K562 (cell line): ENCODE data around the gene CD99L2. TPM values are rescaled to one million over a fixed set of nuclear protein-coding genes. Genes with fewer than 3 reads are reported as not detected.

Experiments used
- ATAC-seq: fragments of 200-7000 bp; cut with Tn5 transposase; 3 replicates; pipeline ENCODE4 v1.9.1; 2020; ENCODE audit warnings: moderate library complexity
- BruUV-seq: library from RNA; stranded (reverse); fragments of 400-500 nt; replicated peaks from 2 replicates; lab custom pipeline; 2021; lab: Mats Ljungman, UMichigan
- CTCF ChIA-PET: fragments of 300-600 bp; formaldehyde crosslinking; extraction: SDS; loops from one replicate; lab custom pipeline; 2021; ENCODE audit warnings: low intra/inter-chr PET ratio; lab: Yijun Ruan, JAX
- POLR2A ChIA-PET: fragments of 300-600, 350-650 bp; sonication (Branson Sonifier 250); formaldehyde crosslinking; extraction: SDS; loops from one replicate; lab custom pipeline; 2021; ENCODE audit warnings: antibody characterized with exemption, inconsistent platforms; lab: Yijun Ruan, JAX
- DNase-seq, 4 experiments: peaks; one replicate each; pipeline versions ENCODE4 v3.0.0 to v3.0.0-alpha.2; 2011 to 2018; ENCODE audit warnings: low spot score in 3 of 4, mixed read lengths in 3 of 4; ENCODE audit errors: extremely low read depth in 1 of 4
- FAIRE-seq: peaks from 2 replicates; lab custom pipeline; 2011; peaks lifted over from hg19 to GRCh38; lab: Jason Lieb, UNC
- H2AFZ ChIP-seq: 2 replicates; pipeline ENCODE4 v1.6.0; 2011; ENCODE audit warnings: low read depth, low read length, control low read depth, inconsistent platforms
- H3K27ac ChIP-seq: fragments of 200-600 bp; 3 replicates; pipeline ENCODE4 v1.8.0; 2011; ENCODE audit warnings: low read depth, mild to moderate bottlenecking, control low read depth, inconsistent platforms, low read length, moderate library complexity, mixed read lengths; ENCODE audit errors: extremely low read depth
- H3K27me3 ChIP-seq, 2 experiments: fragments of 300-600 bp in 1 of 2; 2 replicates in 1 of 2; 3 replicates in 1 of 2; pipeline versions ENCODE4 v1.6.0 to v1.8.0; 2011; ENCODE audit warnings: inconsistent platforms in 2 of 2, low read length in 2 of 2, mild to moderate bottlenecking in 1 of 2, mixed read lengths in 1 of 2, moderate library complexity in 1 of 2; ENCODE audit not compliant: control insufficient read depth in 2 of 2, insufficient read depth in 2 of 2
- H3K36me3 ChIP-seq: fragments of 300-600 bp; 3 replicates; pipeline ENCODE4 v1.8.0; 2011; ENCODE audit warnings: mild to moderate bottlenecking, low read length, inconsistent platforms; ENCODE audit not compliant: control insufficient read depth, insufficient read depth
- H3K4me1 ChIP-seq, 2 experiments: fragments of 200-600 bp in 1 of 2; replicated peaks in 1 of 2; 2 replicates in 1 of 2; 3 replicates in 1 of 2; pipeline versions ENCODE4 v1.5.1 to v1.8.0; 2011; ENCODE audit warnings: inconsistent platforms in 2 of 2, low read length in 2 of 2, mild to moderate bottlenecking in 1 of 2, mixed read lengths in 1 of 2, moderate library complexity in 1 of 2; ENCODE audit not compliant: control insufficient read depth in 2 of 2, insufficient read depth in 2 of 2
- H3K4me2 ChIP-seq: 2 replicates; pipeline ENCODE4 v1.6.1; 2011; ENCODE audit warnings: low read length, control low read depth, inconsistent platforms, mixed read lengths; ENCODE audit not compliant: insufficient read depth
- H3K4me3 ChIP-seq: fragments of 200-600 bp; sonication (generic), shearing (Covaris generic); 2 replicates; pipeline ENCODE4 v1.5.1; 2016; ENCODE audit warnings: control low read depth, inconsistent platforms
- H3K79me2 ChIP-seq: fragments of 200-600 bp; 3 replicates; pipeline ENCODE4 v1.8.0; 2011; ENCODE audit warnings: low read length, inconsistent platforms; ENCODE audit not compliant: control insufficient read depth, insufficient read depth
- H3K9ac ChIP-seq, 2 experiments: 2 replicates each; pipeline versions ENCODE4 v1.6.0 to v1.6.1; 2011; ENCODE audit warnings: low read depth in 2 of 2, low read length in 2 of 2, control low read depth in 1 of 2, inconsistent platforms in 1 of 2, mild to moderate bottlenecking in 1 of 2, mixed read lengths in 1 of 2; ENCODE audit not compliant: insufficient read depth in 1 of 2
- H3K9me1 ChIP-seq: one replicate; pipeline ENCODE4 v1.6.0; 2011; ENCODE audit warnings: inconsistent platforms, mild to moderate bottlenecking, low read length, moderate library complexity; ENCODE audit not compliant: control insufficient read depth, insufficient read depth
- H3K9me3 ChIP-seq: replicated peaks from 2 replicates; pipeline ENCODE4 v1.5.1; 2011; ENCODE audit warnings: low read depth, low read length, inconsistent platforms; ENCODE audit not compliant: control insufficient read depth, insufficient read depth
- H4K20me1 ChIP-seq: replicated peaks from 2 replicates; pipeline ENCODE4 v1.6.1; 2011; ENCODE audit warnings: low read length, inconsistent platforms, mixed read lengths; ENCODE audit not compliant: control insufficient read depth, insufficient read depth
- MTA1 ChIP-seq: fragments of 450-650 bp; IDR thresholded peaks from 2 replicates; pipeline ENCODE4 v1.6.1; 2017; ENCODE audit warnings: borderline replicate concordance
- NEUROD1 ChIP-seq: fragments of 150-350 bp; IDR thresholded peaks from 2 replicates; pipeline ENCODE4 v1.6.1; 2014; ENCODE audit warnings: borderline replicate concordance, low read length, low read depth; ENCODE audit not compliant: partially characterized antibody
- STAT5B ChIP-seq: fragments of 250-450 bp; sonication (Bioruptor Pico); IDR thresholded peaks from 2 replicates; pipeline ENCODE4 v1.8.0; 2021; ENCODE audit warnings: mild to moderate bottlenecking, inconsistent platforms
- ZNF696 ChIP-seq: fragments of 250-450 bp; sonication (Bioruptor Pico); conservative IDR thresholded peaks from 2 replicates; pipeline ENCODE4 v1.4.0; 2020; ENCODE audit warnings: mild to moderate bottlenecking, moderate library complexity
- ZNF75A ChIP-seq: fragments of 450-650 bp; formaldehyde crosslinking; IDR thresholded peaks from 2 replicates; pipeline ENCODE4 v1.4.0; 2020; ENCODE audit warnings: mild to moderate bottlenecking
- WGBS: fragments of 100-300 bp; shearing (Covaris generic); methylation state at CpG from one replicate; pipeline ENCODE4 v1.1.6; 2016; ENCODE audit warnings: low coverage, mixed read lengths; ENCODE audit not compliant: insufficient coverage; ENCODE audit errors: missing lambda C conversion rate; 5-methylcytosine and 5-hydroxymethylcytosine counted together
- in situ Hi-C: fragments of 300-500 bp; cut with MboI; formaldehyde crosslinking; loops from 4 replicates; pipeline ENCODE4 v1.15.0; 2018; ENCODE audit warnings: inconsistent platforms, mixed read lengths
- intact Hi-C: fragments of 100-400 bp; cut with micrococcal nuclease; formaldehyde crosslinking; loops from 2 replicates; pipeline ENCODE4 v1.14.2; 2022
- polyA plus RNA-seq, 8 experiments: library from polyadenylated mRNA; depleted of rRNA in 4 of 8; stranded (reverse) in 5 of 8; unstranded in 3 of 8; fragments of >200 nt; fragmentation: Nextera tagmentation in 2 of 8; fragmentation: Illumina TruSeq in 1 of 8; extraction: Ambion mirVana in 2 of 8; extraction: Trizol in 1 of 8; gene quantifications; 2 replicates each; pipeline versions ENCODE4 v1.2.1 to v1.2.3, GENCODE V29; 2011 to 2014; ENCODE audit warnings: inconsistent platforms in 1 of 8, missing spikeins in 1 of 8
- total RNA-seq, 7 experiments: library from RNA; depleted of rRNA in 6 of 7; stranded (reverse); fragments of >200 nt in 6 of 7; fragmentation: Illumina TruSeq in 2 of 7; extraction: Trizol in 2 of 7; gene quantifications; 2 replicates each; pipeline versions ENCODE4 v1.2.1 to v1.2.3, GENCODE V29; 2011 to 2021; ENCODE audit warnings: low replicate concordance in 1 of 7
- TF ChIP-seq, protein P1 (sequence below): fragments of 450-650 bp; IDR thresholded peaks from one replicate; pipeline ENCODE4 v1.6.1; 2018; ENCODE audit warnings: mild to moderate bottlenecking, moderate library complexity; ENCODE audit not compliant: partially characterized antibody
- TF ChIP-seq, protein P2 (sequence below): fragments of 250-450 bp; sonication (Bioruptor Pico); IDR thresholded peaks from 2 replicates; pipeline ENCODE4 v1.4.0; 2020

CD99L2 gene
- total and polyA plus RNA-seq, 9 of the 15 experiments (the other 6 are each of a cell fraction or from before 2014, with no cell fraction given) = 0.76 to 19.0 (median 11.9) TPM

DNA sequence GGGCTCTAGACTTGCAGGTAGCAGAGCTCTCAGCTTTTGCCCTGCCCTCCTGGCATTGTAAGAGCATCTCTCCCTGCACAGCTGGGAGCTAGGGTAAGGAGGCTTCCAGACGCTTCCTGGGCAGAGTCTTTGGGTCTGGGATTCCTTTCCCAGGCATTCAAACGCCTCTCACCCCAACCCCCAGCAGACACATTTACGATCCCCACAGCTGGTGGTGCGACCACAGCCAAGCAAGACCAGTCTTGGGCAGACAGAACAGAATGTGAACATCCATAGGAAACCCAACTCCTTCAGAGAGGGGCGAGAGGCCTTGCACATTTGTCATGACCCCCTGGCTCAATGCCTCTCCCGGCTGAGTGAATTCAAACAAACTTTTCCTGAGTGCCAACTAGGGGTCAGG lies 38.1 kb upstream of the CD99L2 start (continued):
- TF ChIP-seq, protein P1, sequence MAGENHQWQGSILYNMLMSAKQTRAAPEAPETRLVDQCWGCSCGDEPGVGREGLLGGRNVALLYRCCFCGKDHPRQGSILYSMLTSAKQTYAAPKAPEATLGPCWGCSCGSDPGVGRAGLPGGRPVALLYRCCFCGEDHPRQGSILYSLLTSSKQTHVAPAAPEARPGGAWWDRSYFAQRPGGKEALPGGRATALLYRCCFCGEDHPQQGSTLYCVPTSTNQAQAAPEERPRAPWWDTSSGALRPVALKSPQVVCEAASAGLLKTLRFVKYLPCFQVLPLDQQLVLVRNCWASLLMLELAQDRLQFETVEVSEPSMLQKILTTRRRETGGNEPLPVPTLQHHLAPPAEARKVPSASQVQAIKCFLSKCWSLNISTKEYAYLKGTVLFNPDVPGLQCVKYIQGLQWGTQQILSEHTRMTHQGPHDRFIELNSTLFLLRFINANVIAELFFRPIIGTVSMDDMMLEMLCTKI = no peak
- TF ChIP-seq NEUROD1 (no peak), STAT5B (no peak), ZNF75A (CRISPR knock-in tag) (no peak)

DNA sequence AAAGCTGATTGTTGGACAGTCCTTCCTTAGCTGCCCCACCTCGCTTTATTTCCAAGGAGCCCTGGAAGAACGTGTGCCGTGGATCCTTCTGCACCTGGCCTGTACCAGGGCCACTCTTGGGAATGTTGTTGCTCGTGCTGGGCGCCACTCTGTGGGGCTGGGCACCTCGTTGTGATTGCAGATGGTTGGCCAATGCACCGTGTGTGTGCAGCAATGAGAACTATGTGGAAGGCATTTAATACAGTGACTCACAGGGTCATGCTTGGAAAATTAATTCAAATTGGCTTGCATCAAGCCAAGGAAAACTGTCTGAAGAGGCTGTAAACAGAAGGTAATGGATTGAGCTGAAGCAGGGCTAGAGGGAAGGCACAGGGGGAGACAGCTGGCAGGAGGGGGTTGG lies 37.0 kb upstream of the CD99L2 start:
- in situ Hi-C loops = no loop called here
- H3K9me3 ChIP-seq = no peaks in the 10 kb centered on the region
- intact Hi-C loops = no loop called here
- BruUV-seq = no TSS peak
- H3K36me3 ChIP-seq = no peaks in the 10 kb centered on the region
- ATAC-seq (no peak), DNase-seq (no peak), FAIRE-seq (no peak)
- no peaks in the 10 kb centered on the region for H3K79me2 ChIP-seq
- H3K27ac ChIP-seq = no peak overlapping the region
- H3K27me3 ChIP-seq = no peaks in the 10 kb centered on the region
- no peak overlapping the region for H3K4me3 ChIP-seq
- no peaks in the 10 kb centered on the region for H3K9me1 ChIP-seq
- TF ChIP-seq, protein P2, sequence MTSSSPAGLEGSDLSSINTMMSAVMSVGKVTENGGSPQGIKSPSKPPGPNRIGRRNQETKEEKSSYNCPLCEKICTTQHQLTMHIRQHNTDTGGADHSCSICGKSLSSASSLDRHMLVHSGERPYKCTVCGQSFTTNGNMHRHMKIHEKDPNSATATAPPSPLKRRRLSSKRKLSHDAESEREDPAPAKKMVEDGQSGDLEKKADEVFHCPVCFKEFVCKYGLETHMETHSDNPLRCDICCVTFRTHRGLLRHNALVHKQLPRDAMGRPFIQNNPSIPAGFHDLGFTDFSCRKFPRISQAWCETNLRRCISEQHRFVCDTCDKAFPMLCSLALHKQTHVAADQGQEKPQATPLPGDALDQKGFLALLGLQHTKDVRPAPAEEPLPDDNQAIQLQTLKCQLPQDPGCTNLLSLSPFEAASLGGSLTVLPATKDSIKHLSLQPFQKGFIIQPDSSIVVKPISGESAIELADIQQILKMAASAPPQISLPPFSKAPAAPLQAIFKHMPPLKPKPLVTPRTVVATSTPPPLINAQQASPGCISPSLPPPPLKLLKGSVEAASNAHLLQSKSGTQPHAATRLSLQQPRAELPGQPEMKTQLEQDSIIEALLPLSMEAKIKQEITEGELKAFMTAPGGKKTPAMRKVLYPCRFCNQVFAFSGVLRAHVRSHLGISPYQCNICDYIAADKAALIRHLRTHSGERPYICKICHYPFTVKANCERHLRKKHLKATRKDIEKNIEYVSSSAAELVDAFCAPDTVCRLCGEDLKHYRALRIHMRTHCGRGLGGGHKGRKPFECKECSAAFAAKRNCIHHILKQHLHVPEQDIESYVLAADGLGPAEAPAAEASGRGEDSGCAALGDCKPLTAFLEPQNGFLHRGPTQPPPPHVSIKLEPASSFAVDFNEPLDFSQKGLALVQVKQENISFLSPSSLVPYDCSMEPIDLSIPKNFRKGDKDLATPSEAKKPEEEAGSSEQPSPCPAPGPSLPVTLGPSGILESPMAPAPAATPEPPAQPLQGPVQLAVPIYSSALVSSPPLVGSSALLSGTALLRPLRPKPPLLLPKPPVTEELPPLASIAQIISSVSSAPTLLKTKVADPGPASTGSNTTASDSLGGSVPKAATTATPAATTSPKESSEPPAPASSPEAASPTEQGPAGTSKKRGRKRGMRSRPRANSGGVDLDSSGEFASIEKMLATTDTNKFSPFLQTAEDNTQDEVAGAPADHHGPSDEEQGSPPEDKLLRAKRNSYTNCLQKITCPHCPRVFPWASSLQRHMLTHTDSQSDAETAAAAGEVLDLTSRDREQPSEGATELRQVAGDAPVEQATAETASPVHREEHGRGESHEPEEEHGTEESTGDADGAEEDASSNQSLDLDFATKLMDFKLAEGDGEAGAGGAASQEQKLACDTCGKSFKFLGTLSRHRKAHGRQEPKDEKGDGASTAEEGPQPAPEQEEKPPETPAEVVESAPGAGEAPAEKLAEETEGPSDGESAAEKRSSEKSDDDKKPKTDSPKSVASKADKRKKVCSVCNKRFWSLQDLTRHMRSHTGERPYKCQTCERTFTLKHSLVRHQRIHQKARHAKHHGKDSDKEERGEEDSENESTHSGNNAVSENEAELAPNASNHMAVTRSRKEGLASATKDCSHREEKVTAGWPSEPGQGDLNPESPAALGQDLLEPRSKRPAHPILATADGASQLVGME (CRISPR knock-in tag) = no peak
- TF ChIP-seq ZNF696 (CRISPR knock-in tag) = no peak
- no peak for TF ChIP-seq MTA1
- no peak overlapping the region for H2AFZ ChIP-seq
- peaks cover 0 to 9% of the 10 kb centered on the region in 2 experiments; a peak in 2 of 5 replicates for H3K4me1 ChIP-seq
- ChIA-PET CTCF (no interaction called here), POLR2A (interaction anchor here (1.2 kb wide), 1 partner anchor 15 kb away, joined by 3 read pairs; no protein-coding TSS in a partner anchor)
- H3K9ac ChIP-seq = no peak overlapping the region
- WGBS = 32% methylated on average over 7 of the region's 7 CpGs
- no peaks in the 10 kb centered on the region for H4K20me1 ChIP-seq
- H3K4me2 ChIP-seq = no peak overlapping the region
